Suprapubic skin (tissue), 4 donors: ENCODE data around the gene TYMP. TPM values are rescaled to one million over a fixed set of nuclear protein-coding genes. Genes with fewer than 3 reads are reported as not detected.
A peak's percentile ranks its signal among the peaks of the same experiment; 100 is the strongest.

Experiments used
- DNase-seq, 2 donors: peaks; one replicate each; pipeline ENCODE4 v3.0.0-alpha.2; 2019; ENCODE audit warnings: low spot score in 2 of 2
- H3K27ac ChIP-seq: fragments of 200-600 bp; sonication (generic); one replicate; pipeline ENCODE4 v1.5.1; 2019
- H3K27me3 ChIP-seq: fragments of 200-600 bp; sonication (generic); one replicate; pipeline ENCODE4 v1.5.1; 2019
- H3K36me3 ChIP-seq: fragments of 200-600 bp; sonication (generic); one replicate; pipeline ENCODE4 v1.5.1; 2019
- H3K4me1 ChIP-seq: fragments of 200-600 bp; sonication (generic); one replicate; pipeline ENCODE4 v1.5.1; 2019
- H3K4me3 ChIP-seq: fragments of 200-600 bp; sonication (generic); one replicate; pipeline ENCODE4 v1.5.1; 2019; ENCODE audit warnings: mild to moderate bottlenecking
- H3K9me3 ChIP-seq: fragments of 200-600 bp; sonication (generic); one replicate; pipeline ENCODE4 v1.5.1; 2019
- EP300 ChIP-seq: sonication (generic); formaldehyde crosslinking; IDR thresholded peaks from one replicate; pipeline ENCODE4 v1.6.1; 2017; ENCODE audit warnings: antibody characterized with exemption
- POLR2A ChIP-seq, 2 donors: fragments of 450-650 bp; IDR thresholded peaks; one replicate each; pipeline ENCODE4 v1.6.1; 2017; ENCODE audit warnings: antibody characterized with exemption in 2 of 2, mild to moderate bottlenecking in 2 of 2, moderate library complexity in 2 of 2
- POLR2AphosphoS5 ChIP-seq, 3 donors: sonication (generic); formaldehyde crosslinking; IDR thresholded peaks; one replicate each; pipeline ENCODE4 v1.6.1; 2017; ENCODE audit warnings: antibody characterized with exemption in 3 of 3
- WGBS: methylation state at CpG from one replicate; pipeline ENCODE4 v1.1.5; 2018; 5-methylcytosine and 5-hydroxymethylcytosine counted together
- total RNA-seq, 4 donors: library from RNA; depleted of rRNA; stranded (reverse); fragments of >200 nt; gene quantifications; one replicate each; pipeline ENCODE4 v1.1.0, GENCODE V29; 2016
- TF ChIP-seq, protein P1 (sequence below), 2 donors: fragments of 200-600 bp in 1 of 2; fragments of 450-650 bp in 1 of 2; sonication (generic) in 1 of 2; IDR thresholded peaks; one replicate each; pipeline ENCODE4 v1.5.1; 2016 to 2019; ENCODE audit warnings: antibody characterized with exemption in 2 of 2, mild to moderate bottlenecking in 1 of 2, moderate library complexity in 1 of 2

Gene TYMP
- total RNA-seq, 4 donors from 2014 or later: 23.6 to 46.9 (median 30.8) TPM

DNA sequence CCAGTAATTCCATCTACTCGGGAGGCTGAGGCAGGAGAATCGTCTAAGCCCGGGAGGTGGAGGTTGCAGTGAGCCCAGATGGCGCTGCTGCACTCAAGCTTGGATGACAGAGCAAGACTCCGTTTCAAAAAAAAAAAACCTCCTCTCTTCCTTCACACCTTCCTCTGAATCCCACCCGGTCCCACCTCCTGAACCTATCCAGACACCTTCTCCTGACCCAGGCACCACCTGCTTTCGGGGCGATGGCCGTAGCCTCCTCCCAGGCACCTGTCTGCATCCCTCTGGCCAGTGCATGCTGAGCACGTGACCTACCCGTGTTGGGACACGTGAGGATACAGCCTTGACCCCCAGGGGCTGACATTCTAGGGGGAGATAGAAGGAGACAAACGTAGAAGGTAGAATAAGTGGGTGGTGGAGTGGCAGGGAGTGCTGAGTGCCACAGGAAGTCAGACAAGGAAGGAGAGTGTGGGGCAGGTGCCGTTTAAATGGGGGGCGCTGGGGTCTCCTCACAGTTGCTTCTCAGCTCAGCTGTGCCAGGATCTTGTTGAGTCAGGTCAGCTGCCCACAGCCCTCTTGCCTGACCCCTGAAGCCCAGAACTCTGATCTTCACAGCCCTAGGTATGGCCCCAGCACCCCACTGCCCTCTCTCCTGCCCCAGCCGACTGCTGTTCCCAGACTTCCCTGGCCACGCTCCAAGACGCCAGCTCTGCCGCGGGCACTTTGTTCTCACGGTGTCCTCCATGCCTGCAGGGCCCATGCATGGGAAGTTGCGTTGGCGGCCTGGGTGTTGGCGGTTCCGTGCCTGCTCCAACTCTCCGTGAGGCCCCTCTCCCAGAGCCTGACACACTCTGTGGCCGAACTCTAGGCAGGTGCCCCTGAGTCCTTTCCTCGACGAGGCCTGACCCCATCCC, 44.3 kb downstream of the TYMP start:
- Histone ChIP-seq H3K36me3 (no peaks in the 10 kb centered on the region), H3K9me3 (no peaks in the 10 kb centered on the region), H3K4me1 (peaks cover 15% of the 10 kb centered on the region), H3K27ac (no peak overlapping the region), H3K27me3 (peaks cover 65% of the 10 kb centered on the region), H3K4me3 (no peak overlapping the region)
- peak in 1 of 2 donors; percentile 67 for DNase-seq
- 60% methylated on average over 29 of the region's 29 CpGs for WGBS
- TF ChIP-seq POLR2AphosphoS5 (IDR thresholded peaks at IDR 0.05): no peak
- TF ChIP-seq POLR2A (IDR thresholded peaks at IDR 0.05): no peak
- TF ChIP-seq, protein P1, sequence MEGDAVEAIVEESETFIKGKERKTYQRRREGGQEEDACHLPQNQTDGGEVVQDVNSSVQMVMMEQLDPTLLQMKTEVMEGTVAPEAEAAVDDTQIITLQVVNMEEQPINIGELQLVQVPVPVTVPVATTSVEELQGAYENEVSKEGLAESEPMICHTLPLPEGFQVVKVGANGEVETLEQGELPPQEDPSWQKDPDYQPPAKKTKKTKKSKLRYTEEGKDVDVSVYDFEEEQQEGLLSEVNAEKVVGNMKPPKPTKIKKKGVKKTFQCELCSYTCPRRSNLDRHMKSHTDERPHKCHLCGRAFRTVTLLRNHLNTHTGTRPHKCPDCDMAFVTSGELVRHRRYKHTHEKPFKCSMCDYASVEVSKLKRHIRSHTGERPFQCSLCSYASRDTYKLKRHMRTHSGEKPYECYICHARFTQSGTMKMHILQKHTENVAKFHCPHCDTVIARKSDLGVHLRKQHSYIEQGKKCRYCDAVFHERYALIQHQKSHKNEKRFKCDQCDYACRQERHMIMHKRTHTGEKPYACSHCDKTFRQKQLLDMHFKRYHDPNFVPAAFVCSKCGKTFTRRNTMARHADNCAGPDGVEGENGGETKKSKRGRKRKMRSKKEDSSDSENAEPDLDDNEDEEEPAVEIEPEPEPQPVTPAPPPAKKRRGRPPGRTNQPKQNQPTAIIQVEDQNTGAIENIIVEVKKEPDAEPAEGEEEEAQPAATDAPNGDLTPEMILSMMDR (IDR thresholded peaks at IDR 0.05): no peak
- no peak for TF ChIP-seq EP300

DNA sequence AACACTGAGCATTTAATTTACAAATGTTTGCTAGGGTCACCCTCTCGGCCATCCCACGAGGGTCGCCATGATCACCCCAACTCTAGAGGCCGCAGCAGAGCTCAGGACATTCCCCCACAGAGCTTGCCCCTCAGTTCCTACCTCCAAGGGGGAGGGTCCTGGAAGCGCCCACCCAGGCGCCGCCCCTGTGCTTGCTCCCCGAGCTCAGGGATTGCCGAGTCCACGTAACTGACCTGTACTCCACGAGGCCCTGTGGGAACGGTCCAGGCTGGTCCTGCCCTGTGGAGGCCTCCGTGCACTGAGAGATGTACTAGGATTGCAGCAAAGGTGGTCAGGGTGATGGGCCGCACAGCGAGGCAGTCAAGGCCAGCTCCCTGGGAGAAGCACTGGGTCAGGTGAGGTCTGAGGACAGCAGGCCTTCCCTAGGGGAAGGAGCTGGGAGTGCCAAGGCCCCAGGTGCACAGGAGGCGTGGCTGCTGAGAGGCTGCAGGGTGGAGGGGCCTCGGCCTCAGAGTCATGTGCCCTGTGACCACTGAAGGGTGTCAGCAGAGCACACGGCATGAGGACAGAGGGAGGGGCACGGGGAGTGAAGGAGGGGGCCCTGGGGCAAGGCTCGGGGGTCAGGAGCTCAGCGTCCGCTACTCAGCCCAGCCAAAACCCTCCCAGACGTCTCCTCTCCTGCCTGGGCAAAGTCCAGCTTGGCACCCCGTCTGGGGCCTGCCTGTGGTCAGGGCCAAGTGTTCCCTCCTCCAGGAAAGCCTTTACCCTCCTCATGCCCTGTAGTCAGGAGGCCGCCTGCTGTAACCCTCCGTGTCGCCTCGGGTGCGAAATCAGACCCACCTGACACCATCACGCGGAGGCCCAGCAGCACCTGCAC, 45.6 kb downstream of the TYMP start:
- TF ChIP-seq EP300 (no peak), POLR2AphosphoS5 (IDR thresholded peaks at IDR 0.05) (no peak), POLR2A (IDR thresholded peaks at IDR 0.05) (no peak)
- TF ChIP-seq, protein P1 (IDR thresholded peaks at IDR 0.05): no peak
- Histone ChIP-seq H3K27ac (no peak overlapping the region), H3K4me1 (peaks cover 15% of the 10 kb centered on the region), H3K36me3 (no peaks in the 10 kb centered on the region), H3K27me3 (peaks cover 71% of the 10 kb centered on the region), H3K4me3 (no peak overlapping the region), H3K9me3 (no peaks in the 10 kb centered on the region)
- WGBS: 95% methylated on average over 11 of the region's 31 CpGs
- DNase-seq: no peak

DNA sequence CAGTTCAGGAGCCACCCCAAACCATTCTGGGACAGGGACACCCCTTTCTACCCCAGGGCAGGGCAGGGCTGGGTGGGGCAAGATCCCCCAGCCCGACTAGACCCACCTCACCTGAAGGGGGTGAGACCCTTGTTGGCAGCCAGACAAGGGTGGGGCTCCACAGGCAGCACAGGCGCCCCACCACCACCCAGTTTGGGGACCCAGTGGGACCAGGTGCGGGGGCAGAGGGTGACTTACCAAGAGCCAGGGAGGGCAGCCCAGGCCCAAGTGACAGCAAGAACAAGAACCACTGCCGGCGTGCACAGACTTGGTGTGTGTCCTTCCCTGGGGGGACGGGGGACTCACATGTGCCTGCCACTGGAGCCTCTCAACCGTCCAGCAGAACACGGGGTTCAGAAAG, 46.3 kb downstream of the TYMP start:
- WGBS: 100% methylated on average over 4 of the region's 8 CpGs
- no peak overlapping the region for H3K4me3 ChIP-seq
- TF ChIP-seq POLR2A (IDR thresholded peaks at IDR 0.05) (no peak), EP300 (no peak), POLR2AphosphoS5 (IDR thresholded peaks at IDR 0.05) (no peak)
- TF ChIP-seq, protein P1 (IDR thresholded peaks at IDR 0.05): no peak
- no peak for DNase-seq
- H3K27me3 ChIP-seq: peaks cover 71% of the 10 kb centered on the region
- no peak overlapping the region for H3K27ac ChIP-seq
- H3K4me1 ChIP-seq: peaks cover 15% of the 10 kb centered on the region
- no peaks in the 10 kb centered on the region for H3K36me3 ChIP-seq
- H3K9me3 ChIP-seq: no peaks in the 10 kb centered on the region

DNA sequence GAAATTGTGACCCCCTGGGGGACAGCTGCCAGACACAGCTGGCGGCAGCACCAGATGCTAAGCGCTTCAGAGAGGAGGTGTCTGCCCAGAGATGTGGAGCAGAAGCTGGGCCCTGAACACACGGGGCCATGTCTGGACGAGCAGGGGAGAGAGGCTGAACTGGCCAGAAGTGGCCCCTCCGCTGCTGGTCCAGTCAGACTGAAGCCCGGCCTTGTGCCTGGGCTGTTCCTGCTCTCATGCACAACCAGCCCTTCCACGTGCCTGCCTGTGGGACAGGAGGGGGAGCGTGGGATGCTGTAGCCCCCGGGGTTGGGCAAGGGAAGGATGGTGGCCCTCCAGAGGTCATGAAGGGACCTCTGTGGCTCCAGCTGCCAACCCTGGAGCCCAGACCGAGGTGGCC, 46.7 kb downstream of the TYMP start:
- no peak overlapping the region for H3K4me3 ChIP-seq
- no peak overlapping the region for H3K27ac ChIP-seq
- H3K9me3 ChIP-seq: no peaks in the 10 kb centered on the region
- TF ChIP-seq POLR2A (IDR thresholded peaks at IDR 0.05) (no peak), EP300 (no peak), POLR2AphosphoS5 (IDR thresholded peaks at IDR 0.05) (no peak)
- TF ChIP-seq, protein P1 (IDR thresholded peaks at IDR 0.05): no peak
- H3K4me1 ChIP-seq: peaks cover 15% of the 10 kb centered on the region
- no peak for DNase-seq
- H3K36me3 ChIP-seq: no peaks in the 10 kb centered on the region
- 80% methylated on average over 5 of the region's 10 CpGs for WGBS
- H3K27me3 ChIP-seq: peaks cover 66% of the 10 kb centered on the region
